Memory B cell (primary cell): Measurements from ENCODE around the gene TGM6.
"Not testable (repeated sequence)": the region's sequence is repeated elsewhere in the genome, so short reads cannot be mapped to it uniquely, and the experiment has no call there.

Experiments used
- ATAC-seq: fragments of 150-1000 bp; cut with Tn5 transposase; 2 replicates; pipeline ENCODE4 v1.10.0; 2021; ENCODE audit warnings: low read depth, mild to moderate bottlenecking, moderate library complexity
- DNase-seq, 2 donors: peaks; one replicate each; pipeline ENCODE4 v3.0.0; 2022; ENCODE audit warnings: low spot score in 2 of 2
- H3K27ac Mint-ChIP-seq: one replicate; pipeline ENCODE4 v1.8.0; 2022; ENCODE audit warnings: mild to moderate bottlenecking, moderate library complexity, mixed read lengths
- H3K27me3 Mint-ChIP-seq: one replicate; pipeline ENCODE4 v1.8.0; 2022; ENCODE audit warnings: mixed read lengths
- H3K36me3 Mint-ChIP-seq: one replicate; pipeline ENCODE4 v1.8.0; 2022; ENCODE audit warnings: mild to moderate bottlenecking, mixed read lengths
- H3K4me1 Mint-ChIP-seq: one replicate; pipeline ENCODE4 v1.8.0; 2022; ENCODE audit warnings: mixed read lengths
- H3K4me3 Mint-ChIP-seq: one replicate; pipeline ENCODE4 v1.8.0; 2022; ENCODE audit warnings: mild to moderate bottlenecking, moderate library complexity, mixed read lengths
- H3K9me3 Mint-ChIP-seq: one replicate; pipeline ENCODE4 v1.8.0; 2022; ENCODE audit warnings: mixed read lengths

TGM6 gene

GRCh38 chr20:2397595-2398145 lies 17.0 kb downstream of the TGM6 start:
- H3K9me3 Mint-ChIP-seq, result no peaks in the 10 kb centered on the region
- no peak overlapping the region for H3K4me3 Mint-ChIP-seq
- H3K4me1 Mint-ChIP-seq, result no peaks in the 10 kb centered on the region
- no peaks in the 10 kb centered on the region for H3K36me3 Mint-ChIP-seq
- peaks cover 4% of the 10 kb centered on the region for H3K27me3 Mint-ChIP-seq
- DNase-seq (no peak), ATAC-seq (no peak)
- no peak overlapping the region for H3K27ac Mint-ChIP-seq

- no peak for DNase-seq
- H3K4me1 Mint-ChIP-seq, result no peaks in the 10 kb centered on the region
- no peaks in the 10 kb centered on the region for H3K9me3 Mint-ChIP-seq
- no peak overlapping the region for H3K4me3 Mint-ChIP-seq
- ATAC-seq, result no peak
- H3K36me3 Mint-ChIP-seq, result no peaks in the 10 kb centered on the region
- peaks cover 4% of the 10 kb centered on the region for H3K27me3 Mint-ChIP-seq
- H3K27ac Mint-ChIP-seq, result no peak overlapping the region
Observed at GRCh38 chr20:2398449-2398848, 17.7 kb downstream of the TGM6 start.

GRCh38 chr20:2399390-2399789 lies 18.7 kb downstream of the TGM6 start:
- DNase-seq (no peak), ATAC-seq (no peak)
- peaks cover under 1% of the 10 kb centered on the region for H3K9me3 Mint-ChIP-seq
- no peaks in the 10 kb centered on the region for H3K36me3 Mint-ChIP-seq
- no peaks in the 10 kb centered on the region for H3K4me1 Mint-ChIP-seq
- H3K27me3 Mint-ChIP-seq, result peaks cover 4% of the 10 kb centered on the region
- no peak overlapping the region for H3K27ac Mint-ChIP-seq
- H3K4me3 Mint-ChIP-seq, result no peak overlapping the region

DNA sequence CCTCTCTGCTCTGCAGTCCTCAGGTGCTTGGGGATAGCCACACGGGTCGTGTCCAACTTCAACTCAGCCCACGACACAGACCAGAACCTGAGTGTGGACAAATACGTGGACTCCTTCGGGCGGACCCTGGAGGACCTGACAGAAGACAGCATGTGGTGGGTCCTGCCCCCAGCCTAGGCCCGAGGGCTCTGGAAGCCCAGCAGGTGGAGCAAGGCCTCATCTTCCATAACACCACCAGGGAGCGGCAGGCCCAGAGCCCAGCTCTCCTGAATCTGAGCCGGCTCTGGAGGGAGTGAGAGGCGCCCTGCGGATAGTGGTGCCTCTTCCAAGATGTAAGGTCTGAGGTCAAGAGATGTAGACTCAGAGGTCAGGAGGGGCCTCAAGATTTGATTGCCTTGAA lies 19.6 kb downstream of the TGM6 start:
- H3K4me1 Mint-ChIP-seq, result no peaks in the 10 kb centered on the region
- no peak for DNase-seq
- H3K27ac Mint-ChIP-seq, result no peak overlapping the region
- H3K4me3 Mint-ChIP-seq, result no peak overlapping the region
- H3K27me3 Mint-ChIP-seq, result peaks cover 9% of the 10 kb centered on the region
- no peaks in the 10 kb centered on the region for H3K36me3 Mint-ChIP-seq
- H3K9me3 Mint-ChIP-seq, result peaks cover 1% of the 10 kb centered on the region
- no peak for ATAC-seq

- no peak overlapping the region for H3K27ac Mint-ChIP-seq
- DNase-seq (no peak), ATAC-seq (no peak)
- no peaks in the 10 kb centered on the region for H3K36me3 Mint-ChIP-seq
- peaks cover 1% of the 10 kb centered on the region for H3K9me3 Mint-ChIP-seq
- H3K4me1 Mint-ChIP-seq, result no peaks in the 10 kb centered on the region
- H3K4me3 Mint-ChIP-seq, result no peak overlapping the region
- H3K27me3 Mint-ChIP-seq, result peaks cover 9% of the 10 kb centered on the region
Observed at GRCh38 chr20:2401527-2401926, 20.8 kb downstream of the TGM6 start.

GRCh38 chr20:2402271-2402980 lies 21.7 kb downstream of the TGM6 start:
- H3K27me3 Mint-ChIP-seq, result peaks cover 7% of the 10 kb centered on the region

DNA sequence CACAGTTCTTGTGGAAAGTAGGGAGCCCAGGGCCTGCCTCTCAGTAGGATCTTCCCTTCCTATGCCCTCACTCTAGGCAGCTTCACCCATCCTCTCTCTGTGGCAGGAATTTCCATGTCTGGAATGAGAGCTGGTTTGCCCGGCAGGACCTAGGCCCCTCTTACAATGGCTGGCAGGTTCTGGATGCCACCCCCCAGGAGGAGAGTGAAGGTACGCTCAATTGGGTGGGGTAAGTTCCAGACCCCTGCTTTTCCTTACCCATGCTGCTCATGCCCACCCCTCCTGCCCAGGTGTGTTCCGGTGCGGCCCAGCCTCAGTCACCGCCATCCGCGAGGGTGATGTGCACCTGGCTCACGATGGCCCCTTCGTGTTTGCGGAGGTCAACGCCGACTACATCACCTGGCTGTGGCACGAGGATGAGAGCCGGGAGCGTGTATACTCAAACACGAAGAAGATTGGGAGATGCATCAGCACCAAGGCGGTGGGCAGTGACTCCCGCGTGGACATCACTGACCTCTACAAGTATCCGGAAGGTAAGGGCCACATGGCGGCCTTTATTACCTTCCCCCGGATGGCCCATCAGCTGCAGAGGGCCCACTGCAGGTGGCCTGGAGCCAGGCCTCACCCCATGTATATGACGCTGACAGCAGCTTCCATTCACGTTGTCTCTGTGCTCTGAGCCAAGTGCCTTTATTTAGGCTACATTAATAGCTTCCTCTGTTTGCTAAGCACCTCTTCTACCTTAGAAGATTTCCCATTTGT lies 22.8 kb downstream of the TGM6 start:
- H3K36me3 Mint-ChIP-seq, result no peaks in the 10 kb centered on the region
- H3K9me3 Mint-ChIP-seq, result peaks cover 1% of the 10 kb centered on the region
- peaks cover 10% of the 10 kb centered on the region for H3K27me3 Mint-ChIP-seq
- H3K4me1 Mint-ChIP-seq, result no peaks in the 10 kb centered on the region
- H3K27ac Mint-ChIP-seq, result no peak overlapping the region
- no peak overlapping the region for H3K4me3 Mint-ChIP-seq
- no peak for ATAC-seq
- no peak for DNase-seq

More at GRCh38 chr20:2402271-2402980, 21.7 kb downstream of the TGM6 start:
- Mint-ChIP-seq H3K4me3 (no peak overlapping the region), H3K27ac (no peak overlapping the region), H3K9me3 (peaks cover 1% of the 10 kb centered on the region), H3K36me3 (no peaks in the 10 kb centered on the region), H3K4me1 (no peaks in the 10 kb centered on the region)
- no peak for DNase-seq
- ATAC-seq, result no peak

- H3K4me3 Mint-ChIP-seq, result no peak overlapping the region
- no peaks in the 10 kb centered on the region for H3K36me3 Mint-ChIP-seq
- peaks cover 1% of the 10 kb centered on the region for H3K9me3 Mint-ChIP-seq
- H3K27ac Mint-ChIP-seq, result no peak overlapping the region
- ATAC-seq (no peak), DNase-seq (no peak)
- H3K4me1 Mint-ChIP-seq, result no peaks in the 10 kb centered on the region
- peaks cover 15% of the 10 kb centered on the region for H3K27me3 Mint-ChIP-seq
Observed at GRCh38 chr20:2405693-2406065, 25.0 kb downstream of the TGM6 start.

DNA sequence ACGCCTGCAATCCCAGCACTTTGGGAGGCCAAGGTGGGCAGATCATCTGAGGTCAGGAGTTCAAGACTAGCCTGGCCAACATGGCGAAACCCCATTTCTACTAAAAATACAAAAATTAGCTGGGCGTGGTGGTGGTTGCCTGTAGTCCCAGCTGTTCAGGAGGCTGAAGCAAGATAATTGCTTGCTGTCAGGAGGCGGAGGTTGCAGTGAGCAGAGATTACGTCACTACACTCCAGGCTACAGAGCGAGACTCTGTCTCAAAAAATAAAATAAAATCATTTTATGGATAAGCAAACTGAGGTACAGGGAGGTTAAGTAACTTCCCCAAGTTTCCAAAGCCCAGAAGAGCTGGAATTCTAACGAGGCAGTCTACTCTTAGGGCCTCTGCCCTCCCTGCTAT lies 26.7 kb downstream of the TGM6 start:
- H3K27ac Mint-ChIP-seq, H3K9me3 Mint-ChIP-seq, DNase-seq, ATAC-seq, H3K36me3 Mint-ChIP-seq, H3K4me1 Mint-ChIP-seq, H3K4me3 Mint-ChIP-seq: not testable (repeated sequence)
- peaks cover 17% of the 10 kb centered on the region for H3K27me3 Mint-ChIP-seq

DNA sequence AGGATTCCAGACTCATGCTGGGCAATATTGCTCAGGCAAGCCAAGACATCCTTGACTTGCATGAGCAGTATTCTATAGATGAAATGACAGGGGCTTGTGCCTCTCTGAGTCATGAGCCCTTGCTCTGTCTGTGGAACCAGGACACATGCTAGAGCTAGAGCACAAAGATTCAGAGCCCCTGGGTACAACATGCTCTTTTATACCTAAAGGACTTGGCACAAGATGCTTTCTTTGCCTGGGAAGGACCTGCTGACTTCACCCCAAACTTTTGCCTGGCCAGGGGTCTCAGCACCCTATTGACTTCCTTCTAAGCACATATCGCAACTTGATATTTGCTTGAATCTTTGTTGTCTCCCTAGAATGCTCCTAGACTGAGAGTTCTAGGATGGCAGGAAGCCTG lies 27.4 kb downstream of the TGM6 start:
- ATAC-seq (no peak), DNase-seq (no peak)
- Mint-ChIP-seq H3K27ac (no peak overlapping the region), H3K36me3 (no peaks in the 10 kb centered on the region), H3K4me3 (no peak overlapping the region), H3K9me3 (peaks cover 1% of the 10 kb centered on the region), H3K4me1 (no peaks in the 10 kb centered on the region), H3K27me3 (peaks cover 17% of the 10 kb centered on the region)

- Mint-ChIP-seq H3K27me3 (peaks cover 8% of the 10 kb centered on the region), H3K9me3 (no peaks in the 10 kb centered on the region), H3K4me1 (no peaks in the 10 kb centered on the region), H3K27ac (no peak overlapping the region), H3K36me3 (no peaks in the 10 kb centered on the region), H3K4me3 (no peak overlapping the region)
- no peak for ATAC-seq
- DNase-seq, result no peak
Observed at GRCh38 chr20:2416541-2417212, 36.0 kb downstream of the TGM6 start.

DNA sequence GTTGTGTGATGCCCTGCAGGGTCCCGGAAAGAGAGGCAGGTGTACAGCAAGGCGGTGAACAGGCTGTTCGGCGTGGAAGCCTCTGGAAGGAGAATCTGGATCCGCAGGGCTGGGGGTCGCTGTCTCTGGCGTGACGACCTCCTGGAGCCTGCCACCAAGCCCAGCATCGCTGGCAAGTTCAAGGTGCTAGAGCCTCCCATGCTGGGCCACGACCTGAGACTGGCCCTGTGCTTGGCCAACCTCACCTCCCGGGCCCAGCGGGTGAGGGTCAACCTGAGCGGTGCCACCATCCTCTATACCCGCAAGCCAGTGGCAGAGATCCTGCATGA lies 36.5 kb downstream of the TGM6 start:
- no peak overlapping the region for H3K27ac Mint-ChIP-seq
- DNase-seq (no peak), ATAC-seq (no peak)
- H3K4me3 Mint-ChIP-seq, result no peak overlapping the region
- H3K27me3 Mint-ChIP-seq, result peaks cover 9% of the 10 kb centered on the region
- H3K36me3 Mint-ChIP-seq, result no peaks in the 10 kb centered on the region
- no peaks in the 10 kb centered on the region for H3K9me3 Mint-ChIP-seq
- H3K4me1 Mint-ChIP-seq, result no peaks in the 10 kb centered on the region

DNA sequence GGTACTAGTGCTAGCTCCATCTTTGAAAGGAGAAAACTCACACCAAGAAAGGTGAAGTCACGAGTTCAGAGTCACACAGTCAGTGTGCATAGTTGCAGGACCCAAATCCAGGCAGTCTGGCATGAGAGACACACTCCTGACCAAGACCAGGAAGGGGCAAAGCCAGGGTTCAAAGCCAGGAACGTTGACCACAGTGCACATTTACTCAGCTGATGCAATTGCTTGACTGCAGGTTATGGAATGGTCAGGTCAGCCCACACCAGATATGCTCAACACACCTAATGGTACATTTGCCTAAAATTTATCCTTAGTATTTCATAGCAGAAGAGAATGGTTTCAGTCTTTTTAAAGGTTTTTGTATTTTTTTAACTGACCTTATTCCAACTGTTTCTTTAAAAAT lies 37.7 kb downstream of the TGM6 start:
- H3K4me1 Mint-ChIP-seq, result no peaks in the 10 kb centered on the region
- no peaks in the 10 kb centered on the region for H3K36me3 Mint-ChIP-seq
- DNase-seq, result no peak
- H3K4me3 Mint-ChIP-seq, result no peak overlapping the region
- H3K27ac Mint-ChIP-seq, result no peak overlapping the region
- H3K9me3 Mint-ChIP-seq, result peaks cover under 1% of the 10 kb centered on the region
- no peak for ATAC-seq
- peaks cover 11% of the 10 kb centered on the region for H3K27me3 Mint-ChIP-seq

DNA sequence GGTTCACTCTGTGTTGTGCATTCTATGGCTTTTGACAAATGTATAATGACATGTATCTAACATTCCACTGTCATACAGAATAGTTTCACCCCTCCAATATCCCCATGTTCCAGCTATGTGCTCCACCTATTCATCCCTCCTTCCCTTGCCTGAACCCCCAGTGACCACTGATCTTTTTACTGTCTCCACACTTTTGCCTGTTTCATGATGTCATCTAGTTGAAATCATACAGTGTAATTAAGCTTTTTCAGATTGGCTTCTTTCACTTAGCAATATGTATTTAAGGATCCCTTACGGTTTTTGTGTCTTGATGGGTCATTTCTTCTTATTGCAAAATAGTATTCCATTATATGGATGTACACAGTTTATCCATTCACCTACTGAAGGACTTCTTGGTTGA lies 39.8 kb downstream of the TGM6 start:
- Mint-ChIP-seq H3K36me3 (no peaks in the 10 kb centered on the region), H3K4me1 (no peaks in the 10 kb centered on the region), H3K4me3 (no peak overlapping the region), H3K9me3 (peaks cover 2% of the 10 kb centered on the region), H3K27ac (no peak overlapping the region), H3K27me3 (peaks cover 9% of the 10 kb centered on the region)
- ATAC-seq (no peak), DNase-seq (no peak)
